D721Med (cell line): ENCODE results near the gene INPP4A.

Source experiments
- DNase-seq: peaks from one replicate; pipeline ENCODE4 v3.0.0; 2011; ENCODE audit warnings: low spot score; ENCODE audit not compliant: insufficient read length
- FAIRE-seq: peaks from 2 replicates; lab custom pipeline; 2011; peaks lifted over from hg19 to GRCh38; lab: Jason Lieb, UNC
- CTCF ChIP-seq: IDR thresholded peaks from 2 replicates; pipeline ENCODE4 v1.5.1; 2012; ENCODE audit warnings: mild to moderate bottlenecking, control low read depth; ENCODE audit not compliant: insufficient read depth; ENCODE audit errors: missing control alignments

INPP4A gene

GRCh38 chr2:98507461-98507860 lies 62.8 kb downstream of the INPP4A start:
- no peak for FAIRE-seq
- DNase-seq = no peak

GRCh38 chr2:98507891-98508708 lies 63.4 kb downstream of the INPP4A start:
- DNase-seq (no peak), FAIRE-seq (no peak)
- TF ChIP-seq CTCF = no peak

More at GRCh38 chr2:98507461-98507860, 62.8 kb downstream of the INPP4A start:
- TF ChIP-seq CTCF = no peak

GRCh38 chr2:98508709-98509066 lies 64.0 kb downstream of the INPP4A start:
- TF ChIP-seq CTCF = no peak
- DNase-seq (no peak), FAIRE-seq (no peak)

- DNase-seq (no peak), FAIRE-seq (no peak)
- TF ChIP-seq CTCF = no peak
Measured at GRCh38 chr2:98509542-98510321, 65.1 kb downstream of the INPP4A start.

DNA sequence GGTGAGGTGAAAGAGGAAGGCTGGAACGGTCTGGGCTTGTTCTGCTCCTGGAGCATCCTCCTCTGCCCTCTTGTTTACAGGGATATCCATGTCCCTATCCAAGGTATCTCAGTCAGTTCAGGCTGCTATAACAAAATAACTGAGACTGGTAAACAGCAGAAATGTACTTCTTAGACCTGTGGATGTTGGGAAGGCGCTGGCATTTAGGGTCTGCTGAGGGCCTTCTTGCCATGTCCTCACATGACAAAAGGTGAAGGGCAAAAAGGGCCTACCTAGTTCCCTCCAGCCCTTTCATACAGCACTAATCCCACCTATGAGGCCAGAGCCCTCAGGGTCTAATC lies 65.6 kb downstream of the INPP4A start:
- DNase-seq (no peak), FAIRE-seq (no peak)
- no peak for TF ChIP-seq CTCF

DNA sequence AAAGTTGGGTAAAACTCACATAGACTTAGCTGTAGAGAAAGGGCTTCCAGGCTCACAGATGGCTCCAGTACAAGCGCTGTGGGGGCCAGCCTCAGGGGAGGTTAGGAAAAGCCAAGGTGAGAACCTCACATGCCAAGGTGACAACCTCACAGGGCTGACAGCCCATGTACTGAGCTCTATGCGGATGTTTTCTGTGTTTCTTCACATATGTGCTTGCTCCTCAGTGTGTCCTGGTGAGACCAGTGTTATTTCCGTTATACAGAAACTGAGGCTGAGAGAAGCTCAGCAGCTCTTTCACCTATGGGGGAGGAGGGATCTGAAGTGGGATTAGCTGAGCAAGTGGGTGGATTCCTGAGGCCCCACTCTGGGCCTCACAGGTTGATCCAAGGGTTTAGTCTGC lies 67.3 kb downstream of the INPP4A start:
- FAIRE-seq (no peak), DNase-seq (no peak)
- no peak for TF ChIP-seq CTCF

DNA sequence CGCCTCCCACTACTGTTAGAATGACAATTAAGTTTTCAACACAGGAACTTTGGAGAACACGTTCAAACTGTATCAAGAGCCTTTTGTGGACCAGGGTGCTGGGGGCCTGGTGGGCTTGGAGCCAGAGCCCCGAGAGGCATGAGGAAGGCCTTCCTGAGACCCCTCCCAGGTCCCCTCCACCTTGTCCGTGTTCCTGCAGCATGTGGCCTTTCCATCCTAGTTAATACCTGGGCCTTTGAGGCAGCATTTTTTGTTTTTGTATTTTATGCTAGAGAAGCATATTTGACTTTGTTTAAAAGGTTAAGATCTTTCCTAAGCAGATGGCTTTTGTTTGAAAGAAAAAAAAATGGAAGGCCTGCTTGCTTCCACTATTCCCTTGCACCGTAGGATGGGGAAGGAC lies 68.0 kb downstream of the INPP4A start:
- no peak for FAIRE-seq
- no peak for TF ChIP-seq CTCF
- DNase-seq = no peak
